OCI-LY3 (cell line): ENCODE results near the gene ULK1.

ENCODE experiments used
- EZH2phosphoT487 ChIP-seq: fragments of 200-600 bp; shearing (Covaris generic); IDR thresholded peaks from 2 replicates; pipeline ENCODE4 v1.6.1; 2018; ENCODE audit warnings: antibody characterized with exemption, mixed run types, low read depth
- TF ChIP-seq, protein P1 (sequence below): fragments of 200-600, 300-600 bp; sonication (generic); IDR thresholded peaks from 2 replicates; pipeline ENCODE4 v1.5.1; 2014; ENCODE audit warnings: antibody characterized with exemption, low read length, low read depth

GRCh38 chr12:131862994-131863710, 31.3 kb upstream of the ULK1 start:
- no peak for TF ChIP-seq EZH2phosphoT487
- TF ChIP-seq, protein P1, sequence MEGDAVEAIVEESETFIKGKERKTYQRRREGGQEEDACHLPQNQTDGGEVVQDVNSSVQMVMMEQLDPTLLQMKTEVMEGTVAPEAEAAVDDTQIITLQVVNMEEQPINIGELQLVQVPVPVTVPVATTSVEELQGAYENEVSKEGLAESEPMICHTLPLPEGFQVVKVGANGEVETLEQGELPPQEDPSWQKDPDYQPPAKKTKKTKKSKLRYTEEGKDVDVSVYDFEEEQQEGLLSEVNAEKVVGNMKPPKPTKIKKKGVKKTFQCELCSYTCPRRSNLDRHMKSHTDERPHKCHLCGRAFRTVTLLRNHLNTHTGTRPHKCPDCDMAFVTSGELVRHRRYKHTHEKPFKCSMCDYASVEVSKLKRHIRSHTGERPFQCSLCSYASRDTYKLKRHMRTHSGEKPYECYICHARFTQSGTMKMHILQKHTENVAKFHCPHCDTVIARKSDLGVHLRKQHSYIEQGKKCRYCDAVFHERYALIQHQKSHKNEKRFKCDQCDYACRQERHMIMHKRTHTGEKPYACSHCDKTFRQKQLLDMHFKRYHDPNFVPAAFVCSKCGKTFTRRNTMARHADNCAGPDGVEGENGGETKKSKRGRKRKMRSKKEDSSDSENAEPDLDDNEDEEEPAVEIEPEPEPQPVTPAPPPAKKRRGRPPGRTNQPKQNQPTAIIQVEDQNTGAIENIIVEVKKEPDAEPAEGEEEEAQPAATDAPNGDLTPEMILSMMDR = no peak
